HG03097 (cell line): ENCODE data around the gene RABL2A.
"Not testable (repeated sequence)": the region's sequence is repeated elsewhere in the genome, so short reads cannot be mapped to it uniquely, and the experiment has no call there.

Experiments
- ATAC-seq: cut with Tn5 transposase; IDR thresholded peaks from one replicate; pipeline ENCODE4 v1.9.1; 2021; ENCODE audit not compliant: unreplicated experiment, low FRiP score

The RABL2A gene

GRCh38 chr2:113626616-113627330 lies at the start of gene RABL2A:
TSS of gene RABL2A (plus strand) at chr2:113627266. CDS start at chr2:113628607, 1,341 bp downstream.
- ATAC-seq: peak; percentile 92

- ATAC-seq: not testable (repeated sequence)
Observed at GRCh38 chr2:113578508-113578907, 48.6 kb upstream of the RABL2A start.

- ATAC-seq: not testable (repeated sequence)
Observed at GRCh38 chr2:113582473-113582872, 44.6 kb upstream of the RABL2A start.

GRCh38 chr2:113583521-113584225 lies 43.4 kb upstream of the RABL2A start:
- not testable (repeated sequence) for ATAC-seq

GRCh38 chr2:113584311-113585092 lies 42.6 kb upstream of the RABL2A start:
- ATAC-seq: not testable (repeated sequence)

GRCh38 chr2:113587201-113587600 lies 39.9 kb upstream of the RABL2A start:
- ATAC-seq: not testable (repeated sequence)

- ATAC-seq: not testable (repeated sequence)
Observed at GRCh38 chr2:113589591-113589990, 37.5 kb upstream of the RABL2A start.

- ATAC-seq: not testable (repeated sequence)
Observed at GRCh38 chr2:113591926-113592325, 35.1 kb upstream of the RABL2A start.

- not testable (repeated sequence) for ATAC-seq
Observed at GRCh38 chr2:113593280-113593679, 33.8 kb upstream of the RABL2A start.

- ATAC-seq: not testable (repeated sequence)
Observed at GRCh38 chr2:113595725-113596124, 31.3 kb upstream of the RABL2A start.

- not testable (repeated sequence) for ATAC-seq
Observed at GRCh38 chr2:113597164-113597563, 29.9 kb upstream of the RABL2A start.

GRCh38 chr2:113597572-113597971 lies 29.5 kb upstream of the RABL2A start:
- ATAC-seq: not testable (repeated sequence)

GRCh38 chr2:113598180-113598579 lies 28.9 kb upstream of the RABL2A start:
- not testable (repeated sequence) for ATAC-seq

- ATAC-seq: not testable (repeated sequence)
Observed at GRCh38 chr2:113598738-113599137, 28.3 kb upstream of the RABL2A start.

GRCh38 chr2:113599208-113599607 lies 27.9 kb upstream of the RABL2A start:
- ATAC-seq: not testable (repeated sequence)

- ATAC-seq: not testable (repeated sequence)
Observed at GRCh38 chr2:113602040-113602769, 24.9 kb upstream of the RABL2A start.

GRCh38 chr2:113602869-113603466 lies 24.1 kb upstream of the RABL2A start:
- no peak for ATAC-seq

GRCh38 chr2:113603467-113604084 lies 23.5 kb upstream of the RABL2A start:
- peak; percentile 84 for ATAC-seq

GRCh38 chr2:113604085-113604477 lies 23.0 kb upstream of the RABL2A start:
- peak; percentile 52 for ATAC-seq
